Effector memory CD4-positive, alpha-beta T cell (primary cell): Measurements from ENCODE around the gene SYT9.
A peak's percentile ranks its signal among the peaks of the same experiment; 100 is the strongest.

Source experiments
- DNase-seq, 3 donors: peaks; one replicate each; pipeline ENCODE4 v3.0.0-alpha.2; 2020
- H3K27ac ChIP-seq: 2 replicates; pipeline ENCODE4 v1.7.0; 2013; ENCODE audit warnings: mild to moderate bottlenecking, low read length, moderate library complexity; ENCODE audit not compliant: insufficient read depth, poor library complexity, severe bottlenecking
- H3K27me3 ChIP-seq: replicated peaks from 2 replicates; pipeline ENCODE4 v1.7.0; 2013; ENCODE audit warnings: mild to moderate bottlenecking, low read length; ENCODE audit not compliant: insufficient read depth, control insufficient read depth, poor library complexity, severe bottlenecking
- H3K36me3 ChIP-seq: 2 replicates; pipeline ENCODE4 v1.7.0; 2013; ENCODE audit warnings: mild to moderate bottlenecking, low read length, moderate library complexity; ENCODE audit not compliant: control insufficient read depth, insufficient read depth
- H3K4me1 ChIP-seq: 2 replicates; pipeline ENCODE4 v1.7.0; 2013; ENCODE audit warnings: low read length, mild to moderate bottlenecking; ENCODE audit not compliant: control insufficient read depth, insufficient read depth, poor library complexity, severe bottlenecking
- H3K4me3 ChIP-seq: 2 replicates; pipeline ENCODE4 v1.7.0; 2013; ENCODE audit warnings: low read length, low read depth, mild to moderate bottlenecking; ENCODE audit not compliant: insufficient read depth, poor library complexity, severe bottlenecking
- H3K9me3 ChIP-seq: 2 replicates; pipeline ENCODE4 v1.7.0; 2013; ENCODE audit warnings: mild to moderate bottlenecking, low read length, moderate library complexity; ENCODE audit not compliant: control insufficient read depth

The SYT9 gene

DNA sequence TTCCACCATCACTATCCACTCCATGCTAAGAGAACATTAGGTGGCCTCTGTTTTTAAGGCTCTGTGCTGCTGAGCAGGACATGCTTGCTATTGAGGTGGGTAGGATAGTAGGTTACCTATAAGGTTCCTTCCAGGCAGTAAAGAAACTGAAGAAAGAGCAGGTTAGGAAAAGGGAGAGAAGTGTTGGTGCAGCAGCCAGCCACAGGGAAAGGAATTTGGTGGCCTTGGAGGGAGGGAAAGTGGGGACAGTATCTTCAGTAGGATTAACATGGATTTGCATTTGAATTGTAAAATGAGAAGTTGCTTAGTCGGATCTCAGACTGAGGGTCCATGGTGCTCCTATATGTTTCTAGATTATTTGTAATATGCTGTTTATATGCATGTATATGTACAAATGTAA, 184.4 kb downstream of the SYT9 start:
- no peak overlapping the region for H3K4me3 ChIP-seq
- H3K4me1 ChIP-seq = no peaks in the 10 kb centered on the region
- H3K9me3 ChIP-seq = no peaks in the 10 kb centered on the region
- DNase-seq = no peak
- no peak overlapping the region for H3K27ac ChIP-seq
- no peaks in the 10 kb centered on the region for H3K36me3 ChIP-seq
- H3K27me3 ChIP-seq = no peaks in the 10 kb centered on the region

DNA sequence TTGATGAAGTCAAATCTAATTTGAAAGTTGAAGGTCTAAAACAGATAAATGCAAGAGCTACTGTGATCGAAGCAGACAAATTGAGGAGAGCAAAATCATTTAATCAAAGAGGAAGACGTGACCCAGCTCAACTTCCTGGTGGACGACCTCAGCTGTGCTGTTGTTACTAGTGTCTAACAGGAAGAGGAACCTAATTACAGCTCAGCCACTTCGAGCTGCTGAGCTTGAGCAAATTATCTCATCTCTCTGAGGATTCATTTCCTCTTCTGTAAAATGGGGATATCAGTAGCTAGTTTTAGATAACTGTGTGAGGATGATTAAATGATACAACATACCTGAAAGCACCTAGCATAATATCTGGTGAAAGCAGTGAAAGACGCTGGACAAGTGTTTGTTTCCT, 185.0 kb downstream of the SYT9 start:
- no peaks in the 10 kb centered on the region for H3K27me3 ChIP-seq
- no peaks in the 10 kb centered on the region for H3K9me3 ChIP-seq
- no peaks in the 10 kb centered on the region for H3K36me3 ChIP-seq
- H3K4me1 ChIP-seq = no peaks in the 10 kb centered on the region
- H3K4me3 ChIP-seq = no peak overlapping the region
- peak overlapping the region; percentile 32 for H3K27ac ChIP-seq
- no peak for DNase-seq

DNA sequence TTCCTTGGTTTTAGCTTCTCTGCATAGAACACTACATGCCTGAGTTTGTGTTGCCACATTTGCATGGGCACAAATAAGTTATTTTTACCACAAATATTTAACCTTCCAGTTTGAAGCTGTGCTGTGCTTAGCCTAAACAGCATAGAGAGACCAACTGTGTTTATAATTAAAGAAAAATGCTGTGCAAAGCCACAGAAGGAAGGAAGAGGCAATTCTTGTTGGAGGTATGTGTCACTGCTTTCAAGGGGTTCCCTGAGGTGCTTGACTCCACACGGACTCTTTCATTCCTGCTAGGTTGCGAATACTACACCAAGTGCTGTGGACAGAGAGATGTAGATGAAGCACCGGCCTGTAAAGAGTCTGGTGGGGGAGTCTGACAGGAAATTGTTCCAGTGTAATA, 186.0 kb downstream of the SYT9 start:
- H3K36me3 ChIP-seq = no peaks in the 10 kb centered on the region
- H3K4me3 ChIP-seq = no peak overlapping the region
- no peaks in the 10 kb centered on the region for H3K27me3 ChIP-seq
- DNase-seq = no peak
- H3K4me1 ChIP-seq = no peaks in the 10 kb centered on the region
- H3K9me3 ChIP-seq = no peaks in the 10 kb centered on the region
- no peak overlapping the region for H3K27ac ChIP-seq

DNA sequence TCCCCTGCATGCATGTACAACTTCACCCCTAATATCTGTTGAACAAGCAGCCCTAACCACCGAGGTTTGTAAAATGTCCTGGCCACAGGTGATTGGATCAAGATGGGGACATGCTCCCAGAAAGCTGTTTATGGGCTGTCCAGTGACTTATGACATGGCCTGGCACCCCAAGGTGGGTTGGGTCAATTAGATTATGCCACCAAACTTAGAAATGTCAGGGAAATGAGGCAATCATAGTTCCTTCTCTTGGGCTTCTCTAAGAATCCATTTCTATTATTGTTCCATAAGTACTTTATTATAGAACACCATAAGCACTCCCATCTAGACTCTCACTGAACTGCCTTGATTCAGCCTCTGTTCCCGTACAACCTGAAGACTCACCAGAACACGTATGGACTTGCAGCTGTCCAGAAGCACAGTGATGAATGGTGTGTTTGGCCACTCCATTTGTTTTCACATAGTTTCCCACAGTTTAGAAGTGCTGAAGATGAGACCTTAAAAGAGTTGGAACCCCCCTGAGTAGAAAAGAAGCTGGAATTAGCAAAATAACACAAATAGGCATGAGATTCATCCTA, 188.1 kb downstream of the SYT9 start:
- no peak for DNase-seq
- no peaks in the 10 kb centered on the region for H3K27me3 ChIP-seq
- H3K4me3 ChIP-seq = no peak overlapping the region
- H3K4me1 ChIP-seq = no peaks in the 10 kb centered on the region
- no peaks in the 10 kb centered on the region for H3K9me3 ChIP-seq
- H3K27ac ChIP-seq = no peak overlapping the region
- H3K36me3 ChIP-seq = no peaks in the 10 kb centered on the region

DNA sequence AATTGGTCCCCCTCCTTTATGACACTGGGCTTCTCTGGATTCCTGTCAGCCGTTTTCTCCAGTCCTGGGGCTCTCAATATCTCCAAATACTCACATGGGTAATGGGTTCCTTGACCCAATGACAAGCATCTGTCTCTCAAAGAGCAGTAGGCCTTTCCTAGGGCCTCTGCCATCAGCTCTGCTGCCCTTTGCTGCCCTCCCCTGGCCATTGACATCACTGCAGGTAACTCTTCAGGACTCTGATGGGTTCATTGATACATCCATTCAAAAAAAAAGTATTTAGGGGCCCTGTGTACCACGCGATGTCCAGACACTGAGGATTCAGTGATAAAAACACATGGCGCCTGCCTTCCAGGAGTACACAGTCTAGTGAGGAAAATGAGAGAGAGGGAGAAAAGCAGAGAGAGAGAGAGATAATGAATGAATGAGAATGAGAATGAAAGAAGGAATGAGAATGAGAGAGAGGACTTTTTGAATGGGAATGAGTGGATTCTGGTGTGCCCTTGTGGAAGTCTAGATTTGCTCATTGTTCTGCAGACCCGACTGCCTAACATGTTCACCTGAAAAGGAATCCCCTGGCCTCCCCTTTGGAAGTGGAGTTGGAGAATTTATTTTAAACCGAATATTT, 191.0 kb downstream of the SYT9 start:
- H3K27ac ChIP-seq = no peak overlapping the region
- H3K9me3 ChIP-seq = no peaks in the 10 kb centered on the region
- H3K36me3 ChIP-seq = no peaks in the 10 kb centered on the region
- peak in 2 of 3 donors; percentile 24 to 53 for DNase-seq
- H3K4me3 ChIP-seq = no peak overlapping the region
- no peaks in the 10 kb centered on the region for H3K4me1 ChIP-seq
- H3K27me3 ChIP-seq = no peaks in the 10 kb centered on the region

DNA sequence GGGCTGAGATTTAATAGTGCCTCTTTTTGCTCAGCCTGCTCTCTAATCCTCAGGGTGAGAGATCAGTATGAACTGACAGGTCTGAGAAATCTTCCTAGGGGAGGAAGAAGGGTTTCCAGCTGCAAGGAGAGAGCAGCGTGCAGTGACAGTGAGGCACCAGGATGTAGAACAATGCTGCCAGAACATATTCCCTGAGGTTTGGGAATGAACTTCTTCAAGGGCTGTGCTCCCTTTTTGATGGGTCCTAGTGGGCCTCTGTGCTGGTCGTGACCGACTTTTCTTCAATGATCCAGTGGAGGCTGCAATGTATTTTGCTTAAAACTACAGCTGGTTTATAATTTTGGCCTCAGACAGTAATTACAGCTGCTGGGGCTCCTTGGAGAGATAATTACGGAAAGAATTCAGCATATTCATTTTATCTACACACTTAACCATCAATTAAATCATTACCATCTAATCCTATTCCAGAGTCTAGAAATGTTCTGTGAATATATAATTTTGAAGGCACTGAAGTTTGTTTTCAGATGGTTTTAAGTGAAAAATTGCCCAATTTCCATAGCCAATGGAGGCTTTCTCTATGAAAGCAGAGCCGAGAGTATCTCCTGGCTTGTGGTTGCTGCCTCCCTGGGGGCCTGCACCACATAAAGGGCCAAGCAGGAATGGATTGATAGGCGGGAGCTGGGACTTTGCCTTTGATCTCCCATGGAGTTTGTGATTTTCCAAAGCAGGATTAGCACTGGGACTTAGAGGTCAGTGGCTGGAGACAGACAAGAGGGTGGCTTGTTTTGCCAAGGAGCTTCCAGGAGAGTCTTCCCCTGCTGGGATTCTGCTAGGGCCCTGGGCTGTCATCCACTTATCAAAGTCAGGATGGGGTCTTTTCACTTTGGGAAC, 192.6 kb downstream of the SYT9 start:
- Histone ChIP-seq H3K36me3 (no peaks in the 10 kb centered on the region), H3K9me3 (no peaks in the 10 kb centered on the region), H3K4me3 (no peak overlapping the region), H3K4me1 (no peaks in the 10 kb centered on the region), H3K27me3 (no peaks in the 10 kb centered on the region), H3K27ac (no peak overlapping the region)
- DNase-seq = no peak

DNA sequence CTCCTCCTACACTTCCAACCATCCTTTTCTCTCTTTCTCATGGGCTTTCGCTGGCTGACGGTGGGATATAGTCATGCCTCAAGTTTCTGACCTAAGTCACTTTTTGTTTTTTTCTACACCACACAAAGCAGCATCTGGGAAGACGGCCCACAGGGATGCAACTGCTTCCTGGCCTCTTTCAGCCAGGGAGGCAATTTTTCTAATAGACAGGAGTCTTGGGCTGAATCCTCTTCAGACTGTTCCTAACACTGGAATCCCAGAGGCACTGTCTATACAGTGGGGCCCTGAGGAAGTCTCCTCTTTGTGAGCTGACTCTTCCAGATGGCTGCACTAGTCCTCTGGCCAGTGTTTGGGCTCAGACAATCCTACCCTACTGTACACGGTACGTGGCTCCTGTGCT, 193.9 kb downstream of the SYT9 start:
- Histone ChIP-seq H3K36me3 (no peaks in the 10 kb centered on the region), H3K27me3 (no peaks in the 10 kb centered on the region), H3K4me1 (no peaks in the 10 kb centered on the region), H3K4me3 (no peak overlapping the region), H3K27ac (no peak overlapping the region), H3K9me3 (no peaks in the 10 kb centered on the region)
- no peak for DNase-seq

DNA sequence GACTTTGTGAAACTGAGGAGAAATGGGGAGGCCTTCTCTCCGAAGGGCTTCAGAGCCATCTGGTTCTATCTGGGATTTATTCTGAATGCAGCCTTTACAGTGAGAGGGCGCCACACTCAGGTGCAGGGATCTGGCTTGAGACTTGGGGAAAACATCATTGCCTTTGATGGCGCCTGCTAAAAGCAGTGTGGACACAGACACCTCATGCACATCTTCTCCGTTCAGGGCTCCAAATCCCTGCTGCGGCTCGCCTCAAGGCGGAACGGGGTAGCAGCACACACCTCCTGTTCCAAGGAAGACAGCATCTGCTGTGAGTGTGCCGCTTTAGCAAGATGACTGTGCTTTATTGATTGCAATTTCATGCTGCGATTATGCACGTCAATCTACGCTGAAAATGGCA, 196.5 kb downstream of the SYT9 start:
- Histone ChIP-seq H3K9me3 (no peaks in the 10 kb centered on the region), H3K27ac (no peak overlapping the region), H3K27me3 (no peaks in the 10 kb centered on the region), H3K4me1 (no peaks in the 10 kb centered on the region), H3K4me3 (no peak overlapping the region), H3K36me3 (no peaks in the 10 kb centered on the region)
- no peak for DNase-seq

DNA sequence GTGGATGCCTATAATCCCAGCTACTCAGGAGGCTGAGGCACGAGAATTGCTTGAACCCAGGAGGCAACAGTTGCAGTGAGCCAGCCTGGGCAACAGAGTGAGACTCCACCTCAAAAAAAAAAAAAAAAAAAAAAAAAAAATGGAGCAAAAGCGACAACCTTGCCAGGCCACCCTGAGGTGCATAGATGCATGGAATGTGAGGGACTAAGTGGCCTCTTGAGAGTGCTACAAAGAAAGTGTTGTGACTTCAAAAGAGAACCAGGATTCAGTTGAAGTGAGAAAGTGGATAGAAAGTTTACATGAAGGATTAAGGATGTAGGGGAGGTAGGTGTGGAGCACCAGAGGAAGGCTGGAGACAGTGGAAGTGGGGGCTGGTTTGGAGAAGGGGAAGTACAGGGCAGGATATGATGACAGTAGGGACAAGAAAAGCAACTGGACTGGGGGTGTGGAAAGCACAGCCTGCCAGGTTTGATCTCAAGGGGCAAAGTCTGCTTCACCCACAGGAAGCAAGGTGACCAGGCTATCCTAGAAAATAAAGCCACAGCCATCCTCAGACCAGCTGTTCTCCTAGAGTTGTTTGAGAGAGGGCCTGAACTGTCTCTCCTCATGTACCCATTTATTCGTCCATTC, 197.6 kb downstream of the SYT9 start:
- Histone ChIP-seq H3K4me3 (no peak overlapping the region), H3K9me3 (no peaks in the 10 kb centered on the region), H3K27ac (no peak overlapping the region), H3K4me1 (no peaks in the 10 kb centered on the region), H3K36me3 (no peaks in the 10 kb centered on the region), H3K27me3 (no peaks in the 10 kb centered on the region)
- no peak for DNase-seq

DNA sequence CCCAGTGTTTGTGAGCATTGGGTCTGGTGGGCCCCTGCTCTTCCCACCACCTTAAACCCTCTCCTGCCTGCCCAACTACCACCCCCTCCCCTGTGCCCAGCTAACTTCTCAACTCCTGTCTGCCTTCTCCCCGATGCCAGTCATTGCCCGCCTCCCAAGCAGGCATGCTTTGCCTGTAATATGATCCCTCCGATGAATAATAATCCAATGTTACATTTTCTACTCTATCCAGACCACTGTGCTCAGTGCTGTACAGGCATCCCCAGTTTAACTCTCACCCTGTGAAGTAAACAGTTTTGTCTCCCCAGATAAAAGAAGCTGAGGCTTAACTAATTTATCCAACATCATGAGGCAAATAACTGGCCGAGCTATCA, 198.1 kb downstream of the SYT9 start:
- DNase-seq = no peak
- Histone ChIP-seq H3K4me1 (no peaks in the 10 kb centered on the region), H3K27ac (no peak overlapping the region)

More for the DNA sequence above, 198.1 kb downstream of the SYT9 start:
- H3K27me3 ChIP-seq = no peaks in the 10 kb centered on the region
- no peaks in the 10 kb centered on the region for H3K9me3 ChIP-seq
- no peak overlapping the region for H3K4me3 ChIP-seq
- no peaks in the 10 kb centered on the region for H3K36me3 ChIP-seq
